ENCODE data around the gene RCAN2. TPM values are rescaled to one million over a fixed set of nuclear protein-coding genes. Genes with fewer than 3 reads are reported as not detected.

Gene RCAN2
- total and polyA plus RNA-seq, 2 experiments from 2014 or later: 6.0 to 9.3 TPM

DNA sequence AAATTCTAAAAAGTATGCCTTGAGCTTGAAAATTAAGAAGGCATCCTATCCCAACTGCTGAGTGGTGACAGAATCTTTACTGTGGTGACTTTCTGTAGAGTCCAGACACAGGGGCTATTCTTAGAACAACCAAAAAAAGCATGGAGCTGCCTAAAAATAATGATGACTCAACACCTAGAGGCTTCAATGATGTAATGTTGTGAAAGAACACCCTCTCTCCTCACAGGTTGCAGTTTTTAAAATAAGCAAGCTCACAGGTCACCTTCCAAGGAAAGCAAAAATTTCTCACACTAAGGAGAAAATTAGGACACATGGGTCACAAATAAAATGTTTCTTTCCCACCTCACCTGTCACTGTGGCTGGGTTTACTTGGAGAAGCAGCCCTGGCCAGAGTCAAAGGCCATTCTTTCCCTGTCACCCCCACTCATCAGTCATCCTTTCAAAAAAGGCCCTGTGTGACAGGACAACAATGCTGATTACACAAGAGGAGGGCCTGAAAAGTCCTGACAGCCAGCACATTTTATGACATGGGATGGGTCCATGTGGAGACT lies 53.5 kb downstream of the RCAN2 start:
- Histone ChIP-seq H3K4me2 (no peak overlapping the region), H2AFZ (no peak overlapping the region), H3F3A (replicated peaks; ENCODE audit: low read depth) (no peaks in the 10 kb centered on the region), H3K27me3 (ENCODE audit: insufficient read depth) (no peaks in the 10 kb centered on the region), H3K79me2 (replicated peaks; ENCODE audit: insufficient read depth) (no peaks in the 10 kb centered on the region), H4K20me1 (replicated peaks; ENCODE audit: insufficient read depth) (no peaks in the 10 kb centered on the region), H3K36me3 (ENCODE audit: insufficient read depth) (no peaks in the 10 kb centered on the region), H3K27ac (ENCODE audit: low read depth) (no peak overlapping the region), H3K9me2 (ENCODE audit: insufficient read depth) (0 out of 2 replicates have a peak, but pooled peaks cover 3% of the 10 kb centered on the region), H3K4me3 (no peak overlapping the region), H3K4me1 (ENCODE audit: insufficient read depth) (peaks cover 9% of the 10 kb centered on the region; the same call in 1 of the 2 replicates)
- DNase-seq (ENCODE audit: low spot score) (no peak), ATAC-seq (no peak)
- TF ChIP-seq CREB1 (CRISPR knock-in tag; IDR thresholded peaks at IDR 0.05; ENCODE audit: low read depth): no peak
- TF ChIP-seq, protein P1, sequence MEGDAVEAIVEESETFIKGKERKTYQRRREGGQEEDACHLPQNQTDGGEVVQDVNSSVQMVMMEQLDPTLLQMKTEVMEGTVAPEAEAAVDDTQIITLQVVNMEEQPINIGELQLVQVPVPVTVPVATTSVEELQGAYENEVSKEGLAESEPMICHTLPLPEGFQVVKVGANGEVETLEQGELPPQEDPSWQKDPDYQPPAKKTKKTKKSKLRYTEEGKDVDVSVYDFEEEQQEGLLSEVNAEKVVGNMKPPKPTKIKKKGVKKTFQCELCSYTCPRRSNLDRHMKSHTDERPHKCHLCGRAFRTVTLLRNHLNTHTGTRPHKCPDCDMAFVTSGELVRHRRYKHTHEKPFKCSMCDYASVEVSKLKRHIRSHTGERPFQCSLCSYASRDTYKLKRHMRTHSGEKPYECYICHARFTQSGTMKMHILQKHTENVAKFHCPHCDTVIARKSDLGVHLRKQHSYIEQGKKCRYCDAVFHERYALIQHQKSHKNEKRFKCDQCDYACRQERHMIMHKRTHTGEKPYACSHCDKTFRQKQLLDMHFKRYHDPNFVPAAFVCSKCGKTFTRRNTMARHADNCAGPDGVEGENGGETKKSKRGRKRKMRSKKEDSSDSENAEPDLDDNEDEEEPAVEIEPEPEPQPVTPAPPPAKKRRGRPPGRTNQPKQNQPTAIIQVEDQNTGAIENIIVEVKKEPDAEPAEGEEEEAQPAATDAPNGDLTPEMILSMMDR (conservative IDR thresholded peaks at IDR 0.05; ENCODE audit: low read depth in 2 of 2): no peak
- TF ChIP-seq ZNF331 (CRISPR knock-in tag; IDR thresholded peaks at IDR 0.05; ENCODE audit: low read depth): no peak
- no peak for TF ChIP-seq ZNF114 (CRISPR knock-in tag; IDR thresholded peaks at IDR 0.05)
- TF ChIP-seq, protein P2, sequence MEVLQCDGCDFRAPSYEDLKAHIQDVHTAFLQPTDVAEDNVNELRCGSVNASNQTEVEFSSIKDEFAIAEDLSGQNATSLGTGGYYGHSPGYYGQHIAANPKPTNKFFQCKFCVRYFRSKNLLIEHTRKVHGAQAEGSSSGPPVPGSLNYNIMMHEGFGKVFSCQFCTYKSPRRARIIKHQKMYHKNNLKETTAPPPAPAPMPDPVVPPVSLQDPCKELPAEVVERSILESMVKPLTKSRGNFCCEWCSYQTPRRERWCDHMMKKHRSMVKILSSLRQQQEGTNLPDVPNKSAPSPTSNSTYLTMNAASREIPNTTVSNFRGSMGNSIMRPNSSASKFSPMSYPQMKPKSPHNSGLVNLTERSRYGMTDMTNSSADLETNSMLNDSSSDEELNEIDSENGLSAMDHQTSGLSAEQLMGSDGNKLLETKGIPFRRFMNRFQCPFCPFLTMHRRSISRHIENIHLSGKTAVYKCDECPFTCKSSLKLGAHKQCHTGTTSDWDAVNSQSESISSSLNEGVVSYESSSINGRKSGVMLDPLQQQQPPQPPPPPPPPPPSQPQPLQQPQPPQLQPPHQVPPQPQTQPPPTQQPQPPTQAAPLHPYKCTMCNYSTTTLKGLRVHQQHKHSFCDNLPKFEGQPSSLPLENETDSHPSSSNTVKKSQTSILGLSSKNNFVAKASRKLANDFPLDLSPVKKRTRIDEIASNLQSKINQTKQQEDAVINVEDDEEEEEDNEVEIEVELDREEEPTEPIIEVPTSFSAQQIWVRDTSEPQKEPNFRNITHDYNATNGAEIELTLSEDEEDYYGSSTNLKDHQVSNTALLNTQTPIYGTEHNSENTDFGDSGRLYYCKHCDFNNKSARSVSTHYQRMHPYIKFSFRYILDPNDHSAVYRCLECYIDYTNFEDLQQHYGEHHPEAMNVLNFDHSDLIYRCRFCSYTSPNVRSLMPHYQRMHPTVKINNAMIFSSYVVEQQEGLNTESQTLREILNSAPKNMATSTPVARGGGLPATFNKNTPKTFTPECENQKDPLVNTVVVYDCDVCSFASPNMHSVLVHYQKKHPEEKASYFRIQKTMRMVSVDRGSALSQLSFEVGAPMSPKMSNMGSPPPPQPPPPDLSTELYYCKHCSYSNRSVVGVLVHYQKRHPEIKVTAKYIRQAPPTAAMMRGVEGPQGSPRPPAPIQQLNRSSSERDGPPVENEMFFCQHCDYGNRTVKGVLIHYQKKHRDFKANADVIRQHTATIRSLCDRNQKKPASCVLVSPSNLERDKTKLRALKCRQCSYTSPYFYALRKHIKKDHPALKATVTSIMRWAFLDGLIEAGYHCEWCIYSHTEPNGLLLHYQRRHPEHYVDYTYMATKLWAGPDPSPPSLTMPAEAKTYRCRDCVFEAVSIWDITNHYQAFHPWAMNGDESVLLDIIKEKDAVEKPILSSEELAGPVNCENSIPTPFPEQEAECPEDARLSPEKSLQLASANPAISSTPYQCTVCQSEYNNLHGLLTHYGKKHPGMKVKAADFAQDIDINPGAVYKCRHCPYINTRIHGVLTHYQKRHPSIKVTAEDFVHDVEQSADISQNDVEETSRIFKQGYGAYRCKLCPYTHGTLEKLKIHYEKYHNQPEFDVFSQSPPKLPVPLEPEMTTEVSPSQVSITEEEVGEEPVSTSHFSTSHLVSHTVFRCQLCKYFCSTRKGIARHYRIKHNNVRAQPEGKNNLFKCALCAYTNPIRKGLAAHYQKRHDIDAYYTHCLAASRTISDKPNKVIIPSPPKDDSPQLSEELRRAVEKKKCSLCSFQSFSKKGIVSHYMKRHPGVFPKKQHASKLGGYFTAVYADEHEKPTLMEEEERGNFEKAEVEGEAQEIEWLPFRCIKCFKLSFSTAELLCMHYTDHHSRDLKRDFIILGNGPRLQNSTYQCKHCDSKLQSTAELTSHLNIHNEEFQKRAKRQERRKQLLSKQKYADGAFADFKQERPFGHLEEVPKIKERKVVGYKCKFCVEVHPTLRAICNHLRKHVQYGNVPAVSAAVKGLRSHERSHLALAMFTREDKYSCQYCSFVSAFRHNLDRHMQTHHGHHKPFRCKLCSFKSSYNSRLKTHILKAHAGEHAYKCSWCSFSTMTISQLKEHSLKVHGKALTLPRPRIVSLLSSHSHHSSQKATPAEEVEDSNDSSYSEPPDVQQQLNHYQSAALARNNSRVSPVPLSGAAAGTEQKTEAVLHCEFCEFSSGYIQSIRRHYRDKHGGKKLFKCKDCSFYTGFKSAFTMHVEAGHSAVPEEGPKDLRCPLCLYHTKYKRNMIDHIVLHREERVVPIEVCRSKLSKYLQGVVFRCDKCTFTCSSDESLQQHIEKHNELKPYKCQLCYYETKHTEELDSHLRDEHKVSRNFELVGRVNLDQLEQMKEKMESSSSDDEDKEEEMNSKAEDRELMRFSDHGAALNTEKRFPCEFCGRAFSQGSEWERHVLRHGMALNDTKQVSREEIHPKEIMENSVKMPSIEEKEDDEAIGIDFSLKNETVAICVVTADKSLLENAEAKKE (CRISPR knock-in tag; IDR thresholded peaks at IDR 0.05): no peak
- TF ChIP-seq JUNB (IDR thresholded peaks at IDR 0.05; ENCODE audit: unreplicated experiment): no peak
- TF ChIP-seq STAT1 (IDR thresholded peaks at IDR 0.05; ENCODE audit: unreplicated experiment): no peak
- TF ChIP-seq, protein P3, sequence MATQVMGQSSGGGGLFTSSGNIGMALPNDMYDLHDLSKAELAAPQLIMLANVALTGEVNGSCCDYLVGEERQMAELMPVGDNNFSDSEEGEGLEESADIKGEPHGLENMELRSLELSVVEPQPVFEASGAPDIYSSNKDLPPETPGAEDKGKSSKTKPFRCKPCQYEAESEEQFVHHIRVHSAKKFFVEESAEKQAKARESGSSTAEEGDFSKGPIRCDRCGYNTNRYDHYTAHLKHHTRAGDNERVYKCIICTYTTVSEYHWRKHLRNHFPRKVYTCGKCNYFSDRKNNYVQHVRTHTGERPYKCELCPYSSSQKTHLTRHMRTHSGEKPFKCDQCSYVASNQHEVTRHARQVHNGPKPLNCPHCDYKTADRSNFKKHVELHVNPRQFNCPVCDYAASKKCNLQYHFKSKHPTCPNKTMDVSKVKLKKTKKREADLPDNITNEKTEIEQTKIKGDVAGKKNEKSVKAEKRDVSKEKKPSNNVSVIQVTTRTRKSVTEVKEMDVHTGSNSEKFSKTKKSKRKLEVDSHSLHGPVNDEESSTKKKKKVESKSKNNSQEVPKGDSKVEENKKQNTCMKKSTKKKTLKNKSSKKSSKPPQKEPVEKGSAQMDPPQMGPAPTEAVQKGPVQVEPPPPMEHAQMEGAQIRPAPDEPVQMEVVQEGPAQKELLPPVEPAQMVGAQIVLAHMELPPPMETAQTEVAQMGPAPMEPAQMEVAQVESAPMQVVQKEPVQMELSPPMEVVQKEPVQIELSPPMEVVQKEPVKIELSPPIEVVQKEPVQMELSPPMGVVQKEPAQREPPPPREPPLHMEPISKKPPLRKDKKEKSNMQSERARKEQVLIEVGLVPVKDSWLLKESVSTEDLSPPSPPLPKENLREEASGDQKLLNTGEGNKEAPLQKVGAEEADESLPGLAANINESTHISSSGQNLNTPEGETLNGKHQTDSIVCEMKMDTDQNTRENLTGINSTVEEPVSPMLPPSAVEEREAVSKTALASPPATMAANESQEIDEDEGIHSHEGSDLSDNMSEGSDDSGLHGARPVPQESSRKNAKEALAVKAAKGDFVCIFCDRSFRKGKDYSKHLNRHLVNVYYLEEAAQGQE (IDR thresholded peaks at IDR 0.05; ENCODE audit: unreplicated experiment): no peak
- TF ChIP-seq EZH2phosphoT487 (IDR thresholded peaks at IDR 0.05; ENCODE audit: unreplicated experiment): no peak
- TF ChIP-seq NANOG (IDR thresholded peaks at IDR 0.05; ENCODE audit: borderline replicate concordance): no peak
- no peak for TF ChIP-seq EZH2 (IDR thresholded peaks at IDR 0.05; ENCODE audit: low read depth, unreplicated experiment)
- TF ChIP-seq, protein P4, sequence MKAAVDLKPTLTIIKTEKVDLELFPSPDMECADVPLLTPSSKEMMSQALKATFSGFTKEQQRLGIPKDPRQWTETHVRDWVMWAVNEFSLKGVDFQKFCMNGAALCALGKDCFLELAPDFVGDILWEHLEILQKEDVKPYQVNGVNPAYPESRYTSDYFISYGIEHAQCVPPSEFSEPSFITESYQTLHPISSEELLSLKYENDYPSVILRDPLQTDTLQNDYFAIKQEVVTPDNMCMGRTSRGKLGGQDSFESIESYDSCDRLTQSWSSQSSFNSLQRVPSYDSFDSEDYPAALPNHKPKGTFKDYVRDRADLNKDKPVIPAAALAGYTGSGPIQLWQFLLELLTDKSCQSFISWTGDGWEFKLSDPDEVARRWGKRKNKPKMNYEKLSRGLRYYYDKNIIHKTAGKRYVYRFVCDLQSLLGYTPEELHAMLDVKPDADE (IDR thresholded peaks at IDR 0.05): no peak
- H3K4me3 Mint-ChIP-seq: no peak overlapping the region
- H3K36me3 Mint-ChIP-seq (ENCODE audit: low read depth): peaks cover 4% of the 10 kb centered on the region; the same call in 1 of the 3 replicates
- 0 out of 3 replicates have a peak, but pooled peaks cover 4% of the 10 kb centered on the region for H3K9me3 Mint-ChIP-seq
- peaks cover 8% of the 10 kb centered on the region for H3K4me1 Mint-ChIP-seq
- H3K27ac Mint-ChIP-seq: no peak overlapping the region
- H3K27me3 Mint-ChIP-seq (ENCODE audit: insufficient read depth, low read depth, poor library complexity): no peaks in the 10 kb centered on the region
